Fibroblast of skin of scalp (primary cell): ENCODE data around the gene ZNF724. TPM values are rescaled to one million over a fixed set of nuclear protein-coding genes. Genes with fewer than 3 reads are reported as not detected.
A peak's percentile ranks its signal among the peaks of the same experiment; 100 is the strongest.
"Not testable (repeated sequence)": the region's sequence is repeated elsewhere in the genome, so short reads cannot be mapped to it uniquely, and the experiment has no call there.

ENCODE experiments used
- DNase-seq: peaks from one replicate; pipeline ENCODE4 v3.0.0-alpha.2; 2013
- polyA plus RNA-seq, 2 experiments: library from polyadenylated mRNA; unstranded; fragments of 120-200 nt; gene quantifications; one replicate each; pipeline ENCODE4 v1.2.1, GENCODE V29; 2013; ENCODE audit not compliant: insufficient read length in 2 of 2

The ZNF724 gene
- polyA plus RNA-seq (2013, experiment 1 of 2; ENCODE audit: insufficient read length), result 0.83 TPM
- 0.75 TPM for polyA plus RNA-seq (2013, experiment 2 of 2; ENCODE audit: insufficient read length)

- DNase-seq, result peak; percentile 98
These were observed at the start of gene ZNF724 for GRCh38 chr19:23249911-23250649. Gene ZNF724 (minus strand): TSS chr19:23250394. CDS start chr19:23250242, 152 bp downstream.

- no peak for DNase-seq
These were observed 43.9 kb upstream of the ZNF724 start for GRCh38 chr19:23294141-23294540.

GRCh38 chr19:23289966-23290365 is 39.8 kb upstream of the ZNF724 start:
- not testable (repeated sequence) for DNase-seq

- DNase-seq, result no peak
These were observed 37.4 kb upstream of the ZNF724 start for GRCh38 chr19:23287620-23288019.

- DNase-seq, result no peak
These were observed 36.3 kb upstream of the ZNF724 start for GRCh38 chr19:23286477-23286876.

GRCh38 chr19:23285948-23286347 is 35.8 kb upstream of the ZNF724 start:
- DNase-seq, result no peak

GRCh38 chr19:23285326-23285725 is 35.1 kb upstream of the ZNF724 start:
- DNase-seq, result not testable (repeated sequence)

GRCh38 chr19:23283925-23284324 is 33.7 kb upstream of the ZNF724 start:
- peak; percentile 1 for DNase-seq

GRCh38 chr19:23281663-23282276 is 31.6 kb upstream of the ZNF724 start:
- DNase-seq, result no peak

GRCh38 chr19:23278118-23278517 is 27.9 kb upstream of the ZNF724 start:
- not testable (repeated sequence) for DNase-seq

- DNase-seq, result peak; percentile 85
These were observed 23.6 kb upstream of the ZNF724 start for GRCh38 chr19:23273590-23274412.

GRCh38 chr19:23273022-23273589 is 22.9 kb upstream of the ZNF724 start:
- no peak for DNase-seq

- DNase-seq, result no peak
These were observed 13.8 kb upstream of the ZNF724 start for GRCh38 chr19:23263870-23264590.

GRCh38 chr19:23263396-23263795 is 13.2 kb upstream of the ZNF724 start:
- no peak for DNase-seq

GRCh38 chr19:23262920-23263319 is 12.7 kb upstream of the ZNF724 start:
- DNase-seq, result no peak

GRCh38 chr19:23261496-23262020 is 11.4 kb upstream of the ZNF724 start:
- no peak for DNase-seq

- DNase-seq, result no peak
These were observed 10.8 kb upstream of the ZNF724 start for GRCh38 chr19:23260956-23261355.

- DNase-seq, result no peak
These were observed 9.8 kb upstream of the ZNF724 start for GRCh38 chr19:23259961-23260360.

GRCh38 chr19:23255700-23256099 is 5.5 kb upstream of the ZNF724 start:
- DNase-seq, result no peak

- no peak for DNase-seq
These were observed 4.1 kb upstream of the ZNF724 start for GRCh38 chr19:23254141-23254910.

GRCh38 chr19:23253256-23253655 is 3.1 kb upstream of the ZNF724 start:
- not testable (repeated sequence) for DNase-seq
